EH (cell line): ENCODE data around the gene FGF19.

Experiments
- DNase-seq: peaks from one replicate; pipeline ENCODE4 v3.0.0-alpha.2; 2015; ENCODE audit warnings: low read depth

Gene FGF19

GRCh38 chr11:69718147-69718546 lies 14.3 kb upstream of the FGF19 start:
- DNase-seq = peak; percentile 40

- DNase-seq = no peak
These were observed 13.3 kb upstream of the FGF19 start for GRCh38 chr11:69716891-69717747.

DNA sequence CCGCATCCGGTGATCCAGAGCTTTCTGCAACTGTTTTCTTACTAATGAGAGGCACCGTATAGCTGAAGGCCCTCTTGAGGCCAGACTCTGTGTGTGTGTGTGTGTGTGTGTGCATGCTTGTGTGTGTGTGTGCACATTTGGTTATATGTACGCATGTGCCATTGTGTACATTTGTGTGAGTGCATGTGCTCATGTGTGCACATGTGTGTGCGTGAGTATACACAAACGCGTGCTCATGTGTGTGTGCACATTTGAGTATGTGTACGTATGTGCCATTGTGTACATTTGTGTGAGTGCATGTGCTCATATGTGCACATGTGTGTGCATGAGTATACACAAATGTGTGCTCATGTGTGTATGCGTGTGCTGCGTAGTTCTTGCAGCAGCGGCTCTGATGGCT lies 12.3 kb upstream of the FGF19 start:
- DNase-seq = no peak

- no peak for DNase-seq
These were observed 11.6 kb upstream of the FGF19 start for GRCh38 chr11:69715446-69715845.

GRCh38 chr11:69711822-69712801 lies 8.3 kb upstream of the FGF19 start:
- DNase-seq = no peak

- no peak for DNase-seq
These were observed 5.0 kb upstream of the FGF19 start for GRCh38 chr11:69708736-69709401.

DNA sequence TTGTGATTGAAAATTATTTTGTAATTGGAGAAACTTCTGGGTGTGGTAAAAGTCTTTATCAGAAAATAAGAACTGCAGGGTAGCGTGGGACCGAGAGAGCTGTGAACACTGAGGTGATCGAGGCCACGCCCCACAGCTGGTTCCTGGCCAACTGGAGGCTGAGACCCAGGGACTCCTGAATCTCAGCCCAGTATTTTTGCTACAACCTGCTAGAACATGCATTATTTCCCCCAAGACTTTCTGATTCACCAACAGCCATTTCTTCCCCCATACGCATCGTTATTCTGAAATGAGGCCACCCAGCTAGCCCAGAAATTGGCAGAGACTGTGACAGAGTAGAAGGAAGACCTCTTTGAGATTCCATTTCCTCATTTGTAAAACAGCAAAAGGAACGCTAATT lies 3.4 kb upstream of the FGF19 start:
- no peak for DNase-seq

DNA sequence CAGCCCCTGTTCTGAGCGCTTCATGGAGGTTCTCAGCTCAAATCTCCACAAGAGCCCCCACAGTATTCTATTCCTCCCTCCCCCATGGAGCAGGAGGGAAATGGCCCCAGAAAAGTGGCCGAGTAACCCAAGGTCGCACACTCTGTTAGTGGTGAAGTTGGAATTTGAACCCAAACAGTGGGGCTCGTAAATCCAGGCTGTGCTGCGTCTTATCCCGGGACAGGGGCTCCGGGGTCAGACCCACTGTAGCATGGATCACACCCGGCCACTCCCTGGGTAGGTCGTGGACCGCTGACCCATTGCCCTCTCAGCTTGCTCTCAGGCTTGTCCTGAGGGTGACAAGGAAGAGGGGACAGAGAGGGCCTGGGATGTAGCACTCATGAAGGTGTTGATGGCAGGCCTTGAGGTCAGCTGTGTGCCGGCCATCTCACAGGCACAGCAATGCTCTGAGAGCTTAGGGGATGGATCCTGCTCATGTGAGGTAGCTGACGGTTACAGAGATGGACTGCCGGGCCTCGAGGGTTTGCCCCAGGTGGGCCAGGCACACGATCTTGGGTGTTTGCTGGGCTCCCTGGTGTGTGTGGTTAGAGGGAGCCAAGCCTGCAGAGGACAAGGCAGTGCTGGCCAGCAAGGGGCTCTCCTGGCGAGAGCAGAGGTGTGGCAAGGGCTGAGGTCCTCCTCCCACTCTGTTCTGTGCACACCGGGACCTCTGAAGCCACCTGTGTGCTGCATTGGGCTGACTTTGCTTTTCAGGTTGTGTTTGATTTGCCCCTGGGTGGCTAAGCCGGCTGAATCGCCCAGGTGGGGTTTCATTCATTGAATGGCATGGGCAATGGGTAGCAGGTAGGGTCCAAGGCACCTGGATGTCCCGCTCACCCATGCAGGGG lies 2.3 kb upstream of the FGF19 start:
- no peak for DNase-seq

- DNase-seq = no peak
These were observed 1.6 kb upstream of the FGF19 start for GRCh38 chr11:69705351-69705811.

DNA sequence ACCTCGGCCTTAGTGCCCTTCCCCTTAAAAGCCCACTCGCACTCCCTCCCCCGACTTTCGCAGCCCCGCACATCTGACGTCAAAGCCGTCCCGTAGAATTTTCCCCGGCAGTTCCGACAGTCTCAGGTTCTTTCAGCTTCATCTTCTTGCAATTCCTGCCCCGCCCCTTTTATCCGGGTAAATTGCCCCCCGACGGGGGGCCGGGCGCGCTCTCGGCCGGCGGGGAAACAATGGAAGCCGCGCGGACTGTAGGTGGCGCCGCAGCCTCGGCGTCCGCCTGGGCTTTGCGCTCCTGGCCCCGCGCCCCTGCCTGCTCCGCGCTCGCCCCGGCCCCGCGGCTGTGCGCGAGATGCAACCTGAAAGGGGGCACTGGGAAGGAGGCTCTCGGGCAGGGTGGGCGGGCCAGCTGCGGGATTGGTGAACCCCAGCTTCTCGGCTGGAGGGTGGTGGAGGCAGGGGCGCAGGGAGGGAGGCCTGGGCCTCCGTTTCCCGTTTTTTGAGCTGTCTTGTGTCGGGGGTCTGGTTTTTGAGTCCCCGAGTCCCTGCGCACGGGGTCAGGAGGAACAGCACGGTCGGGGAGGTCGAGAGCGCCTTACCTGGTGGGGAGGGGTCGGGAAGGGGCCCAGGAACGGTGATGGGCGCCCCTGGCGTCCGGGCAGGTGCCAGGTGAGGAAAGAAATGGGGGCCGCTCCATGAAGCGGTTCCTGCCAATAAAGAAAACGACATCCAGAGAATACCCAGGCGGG lies 859 bp upstream of the FGF19 start:
- DNase-seq = peak; percentile 11

GRCh38 chr11:69703453-69703767 lies 412 bp downstream of the FGF19 start:
- DNase-seq = no peak

- no peak for DNase-seq
These were observed 911 bp downstream of the FGF19 start for GRCh38 chr11:69702769-69703452.

DNA sequence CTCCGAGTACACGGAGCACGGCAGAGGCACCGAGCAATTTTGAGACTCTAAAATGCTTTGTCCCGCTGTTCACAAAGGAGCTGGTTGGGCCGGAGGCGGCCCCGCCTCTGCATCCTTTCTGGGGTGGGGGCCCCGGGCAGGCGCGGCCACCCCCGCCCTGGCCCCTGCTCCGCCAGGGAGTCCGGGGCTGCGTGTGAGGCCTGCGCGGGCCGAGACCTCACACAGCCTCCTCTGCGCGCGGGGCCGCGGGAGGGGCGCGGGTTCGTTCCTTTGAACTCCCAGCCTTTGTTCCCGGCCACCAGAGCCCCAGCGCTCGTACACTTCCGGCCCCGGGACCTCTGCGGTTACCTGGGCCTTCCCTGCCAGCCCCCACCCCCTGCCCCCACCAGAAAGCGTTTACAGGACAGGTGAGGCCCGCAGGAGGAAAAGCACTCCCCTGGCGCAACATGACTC lies 1.6 kb downstream of the FGF19 start:
- DNase-seq = no peak

GRCh38 chr11:69700278-69701140 lies 3.3 kb downstream of the FGF19 start:
- peak; percentile 80 for DNase-seq

- peak; percentile 12 for DNase-seq
These were observed 4.6 kb downstream of the FGF19 start for GRCh38 chr11:69699213-69699612.

DNA sequence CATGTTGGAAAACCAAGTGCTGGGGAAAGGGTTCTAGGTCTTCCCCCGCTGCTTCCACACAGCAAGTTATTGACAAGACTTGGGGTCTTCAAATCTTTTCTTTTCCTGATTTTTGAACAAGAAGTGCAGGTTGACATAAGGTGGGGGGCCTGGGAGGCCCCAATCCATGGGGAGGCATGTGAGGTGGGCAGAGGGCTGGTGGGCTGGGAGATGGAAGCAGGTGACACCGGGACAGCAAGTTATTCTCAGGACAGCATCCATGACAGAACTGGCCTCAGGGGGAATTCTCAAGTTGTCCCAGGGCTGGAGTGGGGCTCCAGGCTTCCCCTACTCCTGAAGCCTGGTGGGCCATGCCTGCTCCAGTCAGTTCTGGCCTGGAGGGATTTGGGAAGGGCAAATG lies 5.5 kb downstream of the FGF19 start:
- DNase-seq = no peak

DNA sequence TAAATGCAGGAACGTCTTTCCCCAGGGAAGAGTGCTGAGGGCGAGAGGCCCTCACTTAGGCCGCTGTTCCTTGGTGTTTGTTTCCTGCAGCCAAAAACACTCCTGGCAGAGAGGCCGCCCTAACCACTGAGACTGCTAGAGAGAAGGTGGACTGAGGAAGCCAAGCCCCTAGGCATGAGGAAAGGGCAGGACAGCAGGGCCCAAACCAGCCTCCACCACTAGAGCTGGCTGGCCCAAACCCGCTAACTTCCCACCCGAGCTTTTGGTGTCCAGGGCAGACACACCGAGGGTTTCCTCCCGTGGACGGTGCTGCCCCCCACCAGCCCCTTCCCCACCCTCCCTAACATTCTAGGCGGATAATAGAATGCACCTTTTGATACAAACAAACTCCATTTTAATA lies 6.0 kb downstream of the FGF19 start:
- no peak for DNase-seq

GRCh38 chr11:69697469-69697843 lies 6.4 kb downstream of the FGF19 start:
- DNase-seq = no peak
